Esophagus squamous epithelium (tissue), 4 donors: Measurements from ENCODE around the gene SIDT2.

Experiments
- CTCF ChIP-seq, 6 experiments: fragments of 450-650 bp in 4 of 6; fragments of 200-600 bp in 2 of 6; sonication (generic) in 2 of 6; IDR thresholded peaks; one replicate each; pipeline ENCODE4 v1.5.1; 2016 to 2019; ENCODE audit warnings: antibody characterized with exemption in 6 of 6, mild to moderate bottlenecking in 4 of 6, moderate library complexity in 4 of 6
- POLR2A ChIP-seq, 4 donors: fragments of 450-650 bp; IDR thresholded peaks; one replicate each; pipeline ENCODE4 v1.6.1; 2017; ENCODE audit warnings: antibody characterized with exemption in 4 of 4, mild to moderate bottlenecking in 4 of 4, moderate library complexity in 3 of 4

- no peak for TF ChIP-seq POLR2A (IDR thresholded peaks at IDR 0.05)
- TF ChIP-seq CTCF (IDR thresholded peaks at IDR 0.05) = no peak
Observed at GRCh38 chr11:117181586-117182550, 3.3 kb downstream of the SIDT2 start.
